HL-60 (cell line): ENCODE results near the gene CIAO3.

ENCODE experiments used
- DNase-seq, 2 experiments: peaks; one replicate each; pipeline ENCODE4 v3.0.0-alpha.2; 2010 to 2020; ENCODE audit warnings: low read depth in 1 of 2, low spot score in 1 of 2
- H3K27ac ChIP-seq: fragments of 250-450 bp; sonication (Bioruptor Pico); replicated peaks from 2 replicates; pipeline ENCODE4 v1.5.1; 2020; ENCODE audit warnings: mild to moderate bottlenecking, moderate library complexity
- H3K27me3 ChIP-seq: fragments of 250-450 bp; sonication (Bioruptor Pico); 2 replicates; pipeline ENCODE4 v1.5.1; 2021; ENCODE audit warnings: mild to moderate bottlenecking, moderate library complexity; ENCODE audit not compliant: insufficient read depth, poor library complexity, severe bottlenecking
- H3K4me3 ChIP-seq: replicated peaks from 2 replicates; pipeline ENCODE4 v1.5.1; 2011; ENCODE audit warnings: mild to moderate bottlenecking, control low read depth, low read length; ENCODE audit not compliant: insufficient read depth
- CTCF ChIP-seq: IDR thresholded peaks from one replicate; pipeline ENCODE4 v1.5.1; 2011; ENCODE audit warnings: low read length, control low read depth, inconsistent platforms; ENCODE audit not compliant: insufficient read depth
- GABPA ChIP-seq: IDR thresholded peaks from 2 replicates; pipeline ENCODE4 v1.6.1; 2012; ENCODE audit warnings: low read depth
- POLR2AphosphoS5 ChIP-seq: IDR thresholded peaks from 2 replicates; pipeline ENCODE4 v1.6.1; 2012; ENCODE audit warnings: low read depth
- REST ChIP-seq: IDR thresholded peaks from 2 replicates; pipeline ENCODE4 v1.6.1; 2012; ENCODE audit warnings: low read depth; ENCODE audit not compliant: insufficient replicate concordance
- SPI1 ChIP-seq: IDR thresholded peaks from 2 replicates; pipeline ENCODE4 v1.6.1; 2012; ENCODE audit warnings: low read depth, mild to moderate bottlenecking, borderline replicate concordance

Gene CIAO3

GRCh38 chr16:764184-764750, 23.5 kb upstream of the CIAO3 start:
- no peak for DNase-seq
- TF ChIP-seq REST = no peak
- no peak for TF ChIP-seq SPI1
- no peak for TF ChIP-seq CTCF
- no peak for TF ChIP-seq GABPA
- no peak for TF ChIP-seq POLR2AphosphoS5
- H3K4me3 ChIP-seq = no peak overlapping the region

GRCh38 chr16:763369-764183, 22.8 kb upstream of the CIAO3 start:
- Histone ChIP-seq H3K4me3 (no peak overlapping the region), H3K27me3 (no peaks in the 10 kb centered on the region)

More at GRCh38 chr16:764184-764750, 23.5 kb upstream of the CIAO3 start:
- Histone ChIP-seq H3K27ac (no peak overlapping the region), H3K27me3 (no peaks in the 10 kb centered on the region)

More at GRCh38 chr16:763369-764183, 22.8 kb upstream of the CIAO3 start:
- no peak for TF ChIP-seq POLR2AphosphoS5
- no peak for TF ChIP-seq CTCF
- no peak for TF ChIP-seq REST
- TF ChIP-seq GABPA = no peak
- TF ChIP-seq SPI1 = no peak
- no peak for DNase-seq
- H3K27ac ChIP-seq = no peak overlapping the region
